GM04504 (cell line): ENCODE measurements around the gene ANKRD65.
"Not testable (repeated sequence)": the region's sequence is repeated elsewhere in the genome, so short reads cannot be mapped to it uniquely, and the experiment has no call there.

ENCODE experiments used
- DNase-seq: peaks from one replicate; pipeline ENCODE4 v3.0.0-alpha.2; 2012; ENCODE audit warnings: low read depth

Gene ANKRD65

GRCh38 chr1:1393428-1393827 lies 27.6 kb downstream of the ANKRD65 start:
- no peak for DNase-seq

- DNase-seq = no peak
Measured at GRCh38 chr1:1393014-1393413, 28.1 kb downstream of the ANKRD65 start.

- no peak for DNase-seq
Measured at GRCh38 chr1:1391225-1391624, 29.9 kb downstream of the ANKRD65 start.

- no peak for DNase-seq
Measured at GRCh38 chr1:1390675-1391074, 30.4 kb downstream of the ANKRD65 start.

- DNase-seq = no peak
Measured at GRCh38 chr1:1388078-1388472, 33.0 kb downstream of the ANKRD65 start.

- DNase-seq = no peak
Measured at GRCh38 chr1:1387098-1388077, 33.7 kb downstream of the ANKRD65 start.

GRCh38 chr1:1385931-1386330 lies 35.1 kb downstream of the ANKRD65 start:
- no peak for DNase-seq

GRCh38 chr1:1385339-1385738 lies 35.7 kb downstream of the ANKRD65 start:
- DNase-seq = not testable (repeated sequence)

GRCh38 chr1:1381294-1381693 lies 39.8 kb downstream of the ANKRD65 start:
- no peak for DNase-seq

GRCh38 chr1:1380860-1381259 lies 40.2 kb downstream of the ANKRD65 start:
- DNase-seq = no peak

- DNase-seq = no peak
Measured at GRCh38 chr1:1377540-1378205, 43.4 kb downstream of the ANKRD65 start.

- no peak for DNase-seq
Measured at GRCh38 chr1:1376551-1377226, 44.4 kb downstream of the ANKRD65 start.

GRCh38 chr1:1374929-1375662 lies 46.0 kb downstream of the ANKRD65 start, which contains the start of gene AURKAIP1:
AURKAIP1 (minus strand) TSS chr1:1375207; CDS start chr1:1374756, 451 bp downstream.
- DNase-seq = peak; percentile 100

- DNase-seq = no peak
Measured at GRCh38 chr1:1374589-1374928, 46.5 kb downstream of the ANKRD65 start.

GRCh38 chr1:1373815-1374588 lies 47.1 kb downstream of the ANKRD65 start:
- no peak for DNase-seq

- DNase-seq = no peak
Measured at GRCh38 chr1:1373051-1373814, 47.8 kb downstream of the ANKRD65 start.

- no peak for DNase-seq
Measured at GRCh38 chr1:1371746-1372711, 49.0 kb downstream of the ANKRD65 start.

- DNase-seq = no peak
Measured at GRCh38 chr1:1371364-1371745, 49.7 kb downstream of the ANKRD65 start.

- no peak for DNase-seq
Measured at GRCh38 chr1:1370771-1371300, 50.2 kb downstream of the ANKRD65 start.
